HUES64 (cell line): ENCODE measurements around the gene SOWAHA.

ENCODE experiments used
- H3K27ac ChIP-seq: 2 replicates; pipeline ENCODE4 v1.7.0; 2013; ENCODE audit warnings: low read depth, low read length, inconsistent platforms
- H3K27me3 ChIP-seq: 2 replicates; pipeline ENCODE4 v1.6.1; 2013; ENCODE audit warnings: mild to moderate bottlenecking, low read length; ENCODE audit not compliant: insufficient read depth
- H3K36me3 ChIP-seq: 2 replicates; pipeline ENCODE4 v1.6.1; 2013; ENCODE audit warnings: mild to moderate bottlenecking, low read length; ENCODE audit not compliant: insufficient read depth
- H3K4me1 ChIP-seq: 2 replicates; pipeline ENCODE4 v1.6.1; 2013; ENCODE audit warnings: mild to moderate bottlenecking, low read length, moderate library complexity; ENCODE audit not compliant: insufficient read depth
- H3K4me3 ChIP-seq: 2 replicates; pipeline ENCODE4 v1.5.1; 2013; ENCODE audit warnings: mild to moderate bottlenecking, low read length, moderate library complexity
- H3K9ac ChIP-seq: 2 replicates; pipeline ENCODE4 v1.6.1; 2013; ENCODE audit warnings: mild to moderate bottlenecking, low read depth, low read length
- H3K9me3 ChIP-seq: 2 replicates; pipeline ENCODE4 v1.6.1; 2013; ENCODE audit warnings: low read depth, low read length; ENCODE audit not compliant: insufficient read depth
- WGBS: fragments of 150-250, 120-280 bp; methylation state at CpG from one replicate; pipeline ENCODE4 v1.1.7; 2013; ENCODE audit warnings: missing lambda C conversion rate; 5-methylcytosine and 5-hydroxymethylcytosine counted together

SOWAHA gene

DNA sequence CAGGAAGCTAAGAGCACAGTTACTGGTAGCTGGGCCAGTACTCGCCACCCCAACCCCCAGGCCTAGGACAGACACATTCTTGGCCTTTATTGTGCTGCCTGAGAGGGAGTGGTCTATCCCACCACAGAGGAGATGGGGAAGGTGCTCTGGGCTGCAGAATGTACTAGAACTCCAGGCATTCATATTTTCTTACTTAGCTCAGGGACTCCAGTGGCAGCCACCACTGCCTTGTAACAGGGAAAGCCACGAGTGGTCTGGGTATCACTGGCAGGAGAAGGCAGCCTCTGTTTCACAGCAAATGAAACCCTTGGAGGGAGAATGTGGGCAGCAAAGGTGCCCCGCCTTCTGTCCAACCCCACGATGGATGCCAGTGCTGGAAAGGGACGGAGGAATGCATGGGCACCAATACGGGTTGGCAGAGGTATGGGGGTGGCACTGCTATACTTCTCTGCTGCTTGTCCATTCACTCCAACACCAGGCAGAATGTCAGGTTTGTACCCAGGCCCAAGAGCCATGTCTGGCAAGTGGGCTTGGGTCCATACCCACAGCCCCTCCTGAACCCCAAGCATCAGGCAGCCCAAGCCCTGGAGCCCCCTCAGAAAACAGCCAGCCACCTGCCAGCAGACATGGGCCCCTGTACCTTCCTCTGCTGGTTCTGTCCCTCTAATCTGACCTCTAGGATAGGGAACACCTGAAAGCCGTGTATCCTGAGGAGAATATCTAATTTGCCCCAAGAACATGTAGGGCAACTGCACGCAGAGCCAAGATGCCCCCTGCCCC is 40.6 kb upstream of the SOWAHA start:
- WGBS: 93% methylated on average over 8 of the region's 8 CpGs
- H3K27me3 ChIP-seq: peaks cover 29% of the 10 kb centered on the region

DNA sequence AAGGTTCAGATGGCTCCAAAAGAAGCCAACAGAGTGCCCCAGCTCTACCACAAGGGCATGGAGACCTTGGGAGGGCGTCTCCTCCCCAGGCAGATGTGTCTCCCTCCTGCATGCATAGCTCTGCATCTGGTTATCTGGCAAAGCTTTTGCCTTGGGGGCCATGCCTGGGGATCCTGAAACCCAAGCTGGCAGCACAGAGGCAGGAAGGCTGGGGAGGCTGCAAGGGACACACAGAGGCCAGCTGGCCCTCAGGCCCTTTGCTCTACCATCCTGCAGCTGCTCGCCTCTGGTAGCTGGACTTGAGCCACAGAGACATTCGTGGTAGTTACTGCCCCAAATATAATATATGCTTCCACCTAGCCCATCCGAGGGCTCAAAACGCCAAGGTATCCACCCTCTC is 40.0 kb upstream of the SOWAHA start:
- no peak overlapping the region for H3K4me3 ChIP-seq
- no peak overlapping the region for H3K9ac ChIP-seq
- H3K9me3 ChIP-seq: no peaks in the 10 kb centered on the region
- peaks cover 15% of the 10 kb centered on the region; the same call in 1 of the 2 replicates for H3K4me1 ChIP-seq
- H3K27me3 ChIP-seq: peaks cover 36% of the 10 kb centered on the region
- H3K36me3 ChIP-seq: no peaks in the 10 kb centered on the region
- 90% methylated on average over 5 of the region's 5 CpGs for WGBS
- no peak overlapping the region for H3K27ac ChIP-seq

More for the DNA sequence above, 40.6 kb upstream of the SOWAHA start:
- Histone ChIP-seq H3K36me3 (no peaks in the 10 kb centered on the region), H3K9ac (no peak overlapping the region), H3K4me3 (no peak overlapping the region), H3K9me3 (no peaks in the 10 kb centered on the region), H3K27ac (no peak overlapping the region), H3K4me1 (peaks cover 15% of the 10 kb centered on the region; the same call in 1 of the 2 replicates)

DNA sequence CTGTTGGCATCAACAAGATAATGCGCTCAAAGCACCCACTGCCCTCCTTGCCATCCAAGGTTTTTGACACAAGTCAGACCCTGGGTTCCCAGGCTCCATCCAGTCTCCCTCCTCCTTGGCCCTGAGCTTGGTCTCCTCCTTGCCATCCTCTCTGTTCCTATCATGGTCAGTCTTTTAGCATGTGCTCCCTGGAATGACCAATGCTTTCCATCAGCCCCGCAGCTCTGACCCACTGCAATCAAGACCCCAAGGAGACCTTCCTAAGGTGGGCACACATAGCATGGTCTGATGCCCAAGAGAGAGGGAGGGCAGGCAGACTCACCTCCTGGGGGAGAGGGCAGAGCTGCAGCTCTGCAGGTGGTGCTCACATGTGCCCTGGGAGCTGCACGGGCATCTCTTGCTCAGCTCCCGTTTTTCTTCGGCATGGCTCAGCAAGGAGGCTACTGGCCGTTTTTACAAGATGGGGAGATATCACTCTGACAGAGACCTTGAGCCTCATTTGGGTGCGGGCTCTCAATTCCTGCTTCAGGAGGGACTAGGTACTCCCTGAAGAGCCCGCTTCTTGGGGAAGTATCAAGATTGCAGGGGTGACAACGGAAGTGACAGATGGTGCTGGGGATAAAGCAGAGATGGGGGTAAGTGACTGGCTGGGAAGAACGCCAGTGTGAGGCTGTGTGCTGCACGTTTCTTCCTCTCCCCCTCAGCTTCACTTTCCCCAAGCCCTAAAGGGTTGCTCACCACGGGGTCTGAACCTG is 39.3 kb upstream of the SOWAHA start:
- Histone ChIP-seq H3K36me3 (no peaks in the 10 kb centered on the region), H3K9me3 (no peaks in the 10 kb centered on the region), H3K9ac (no peak overlapping the region), H3K27ac (no peak overlapping the region), H3K4me3 (no peak overlapping the region), H3K27me3 (peaks cover 42% of the 10 kb centered on the region), H3K4me1 (peaks cover 15% of the 10 kb centered on the region; the same call in 1 of the 2 replicates)
- 92% methylated on average over 12 of the region's 12 CpGs for WGBS

DNA sequence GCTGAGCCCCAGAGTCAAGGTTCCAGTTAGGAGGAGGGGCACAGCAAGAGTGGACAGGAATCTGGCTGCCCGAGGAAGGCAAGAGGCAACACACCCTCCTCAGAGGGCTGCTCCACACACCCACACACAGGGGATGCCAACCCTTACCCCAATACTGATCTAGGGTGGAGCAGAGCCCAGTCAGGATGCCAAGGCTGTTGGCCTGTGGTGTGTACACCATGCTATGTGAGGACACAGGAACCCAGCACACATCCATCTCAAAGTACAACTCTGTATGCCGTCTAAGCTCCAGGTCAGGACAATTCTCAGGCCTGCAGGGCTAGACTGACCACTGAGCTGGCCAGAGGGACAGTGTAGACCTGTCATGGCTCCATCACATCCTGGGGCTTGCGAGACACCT is 38.7 kb upstream of the SOWAHA start:
- H3K4me3 ChIP-seq: no peak overlapping the region
- H3K36me3 ChIP-seq: no peaks in the 10 kb centered on the region
- H3K4me1 ChIP-seq: peaks cover 15% of the 10 kb centered on the region; the same call in 1 of the 2 replicates
- H3K27me3 ChIP-seq: peaks cover 49% of the 10 kb centered on the region
- WGBS: 90% methylated on average over 3 of the region's 3 CpGs
- H3K9ac ChIP-seq: no peak overlapping the region
- no peaks in the 10 kb centered on the region for H3K9me3 ChIP-seq
- no peak overlapping the region for H3K27ac ChIP-seq

DNA sequence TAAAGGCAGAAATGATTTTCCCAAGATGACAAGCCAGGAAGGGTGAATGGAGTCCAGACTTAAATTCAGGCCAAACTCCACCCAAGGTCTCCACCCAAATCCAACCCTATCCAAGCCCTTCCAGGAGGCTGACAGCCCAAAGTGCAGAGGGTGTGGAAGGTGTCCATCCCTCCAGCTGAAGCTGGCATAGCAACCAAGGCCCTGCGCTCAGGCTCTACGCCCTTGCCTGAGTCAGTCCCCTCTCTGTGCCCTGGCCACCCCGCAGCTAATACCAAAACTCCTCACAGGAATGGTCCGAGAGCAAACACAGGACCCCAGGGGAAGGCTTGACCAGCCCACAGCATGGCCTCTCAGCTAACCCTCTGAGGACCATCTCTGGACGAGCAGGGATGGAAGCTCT is 38.2 kb upstream of the SOWAHA start:
- no peak overlapping the region for H3K27ac ChIP-seq
- no peak overlapping the region for H3K9ac ChIP-seq
- no peaks in the 10 kb centered on the region for H3K36me3 ChIP-seq
- H3K9me3 ChIP-seq: no peaks in the 10 kb centered on the region
- WGBS: 94% methylated on average over 5 of the region's 5 CpGs
- H3K27me3 ChIP-seq: peaks cover 54% of the 10 kb centered on the region
- H3K4me1 ChIP-seq: peaks cover 15% of the 10 kb centered on the region; the same call in 1 of the 2 replicates
- H3K4me3 ChIP-seq: no peak overlapping the region

DNA sequence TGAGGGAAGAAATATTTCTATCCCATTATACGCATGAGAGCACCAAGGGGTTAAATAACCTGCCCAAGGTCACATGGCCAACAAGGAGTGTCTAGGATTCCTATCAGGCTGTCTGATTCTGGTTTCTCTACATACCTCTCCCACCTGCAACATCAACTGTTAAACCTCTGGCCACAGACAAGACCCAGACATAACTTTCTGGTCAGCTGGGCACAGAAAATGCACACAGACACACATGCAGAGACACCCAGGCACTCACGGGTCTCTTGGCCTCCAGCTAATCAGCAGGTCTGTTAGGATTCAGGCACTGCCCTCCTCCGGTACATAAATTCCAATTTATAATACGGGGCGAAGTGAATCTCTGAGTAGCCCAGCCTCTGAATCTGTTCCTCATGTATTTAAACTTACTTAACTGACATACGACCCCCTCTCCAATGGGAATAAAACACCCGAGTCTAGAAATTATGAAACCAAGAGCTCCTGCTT is 37.6 kb upstream of the SOWAHA start:
- H3K9me3 ChIP-seq: no peaks in the 10 kb centered on the region
- WGBS: 87% methylated on average over 7 of the region's 7 CpGs
- no peak overlapping the region; the same call in 1 of the 2 replicates for H3K4me3 ChIP-seq
- H3K4me1 ChIP-seq: peaks cover 15% of the 10 kb centered on the region; the same call in 1 of the 2 replicates
- H3K27me3 ChIP-seq: peaks cover 57% of the 10 kb centered on the region
- H3K9ac ChIP-seq: no peak overlapping the region
- H3K27ac ChIP-seq: no peak overlapping the region
- H3K36me3 ChIP-seq: no peaks in the 10 kb centered on the region

DNA sequence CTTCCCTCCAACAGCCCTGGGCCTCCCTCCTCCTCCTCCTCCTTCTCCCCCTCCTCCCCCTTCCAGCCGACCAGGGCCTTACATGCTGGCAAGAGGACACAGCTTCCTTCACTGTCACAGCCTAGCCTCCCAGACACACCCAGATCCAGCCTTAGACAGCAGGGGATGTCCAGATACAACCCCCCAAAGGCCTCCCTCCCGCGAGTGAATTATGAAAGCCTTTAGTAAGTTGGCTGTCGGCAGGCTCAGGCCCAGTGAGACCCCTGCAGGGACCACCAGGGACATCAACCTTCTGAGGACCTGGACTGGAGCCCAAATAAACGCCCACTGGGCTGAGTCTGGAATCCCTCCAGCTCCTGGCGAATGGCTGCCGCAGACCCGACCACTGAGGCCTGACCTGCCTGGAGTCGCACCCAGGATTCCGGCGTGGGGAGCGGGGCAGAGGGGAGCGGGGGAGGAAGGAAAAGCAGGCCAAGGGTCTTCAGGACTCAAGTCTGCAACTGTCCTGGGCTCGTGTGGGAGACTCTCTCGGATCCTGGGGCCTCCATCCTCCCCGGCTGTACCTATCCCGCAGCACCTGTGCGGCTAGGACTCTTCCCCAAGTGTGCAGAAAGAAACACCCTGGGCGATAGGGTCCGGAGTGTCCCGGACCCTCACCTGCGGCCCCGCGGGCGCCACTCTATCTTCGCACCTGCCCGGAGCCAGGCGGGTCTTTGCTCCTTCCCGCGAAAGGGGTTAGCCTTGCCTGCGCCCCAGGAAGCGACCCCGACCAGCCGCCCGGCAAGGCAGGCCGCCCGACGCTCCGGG is 36.8 kb upstream of the SOWAHA start:
- Histone ChIP-seq H3K4me3 (peak overlapping the region; percentile 79), H3K27ac (no peak overlapping the region), H3K27me3 (peaks cover 64% of the 10 kb centered on the region), H3K9ac (no peak overlapping the region), H3K9me3 (no peaks in the 10 kb centered on the region), H3K36me3 (no peaks in the 10 kb centered on the region), H3K4me1 (peaks cover 10% of the 10 kb centered on the region; the same call in 1 of the 2 replicates)
- 3% methylated on average over 39 of the region's 39 CpGs for WGBS

DNA sequence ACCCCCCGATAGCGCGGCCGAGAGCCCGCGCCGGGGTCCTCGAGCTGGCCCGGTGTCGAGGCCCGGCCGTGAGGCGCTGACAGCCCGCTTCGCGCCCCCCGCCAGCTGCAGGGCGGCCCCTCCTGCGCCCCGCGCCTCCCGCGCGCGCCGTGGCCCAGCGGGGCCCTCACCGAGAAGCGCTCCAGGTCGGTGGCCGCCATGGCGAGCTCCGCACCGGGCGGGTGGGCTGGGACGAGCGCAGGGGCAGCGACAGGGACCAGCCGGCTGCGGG is 36.2 kb upstream of the SOWAHA start:
- Histone ChIP-seq H3K4me1 (peaks cover 5% of the 10 kb centered on the region; the same call in 1 of the 2 replicates), H3K36me3 (no peaks in the 10 kb centered on the region), H3K27me3 (peaks cover 65% of the 10 kb centered on the region), H3K9me3 (no peaks in the 10 kb centered on the region), H3K4me3 (peak overlapping the region; percentile 79), H3K27ac (no peak overlapping the region), H3K9ac (no peak overlapping the region)
- WGBS: under 1% methylated on average over 40 of the region's 40 CpGs

DNA sequence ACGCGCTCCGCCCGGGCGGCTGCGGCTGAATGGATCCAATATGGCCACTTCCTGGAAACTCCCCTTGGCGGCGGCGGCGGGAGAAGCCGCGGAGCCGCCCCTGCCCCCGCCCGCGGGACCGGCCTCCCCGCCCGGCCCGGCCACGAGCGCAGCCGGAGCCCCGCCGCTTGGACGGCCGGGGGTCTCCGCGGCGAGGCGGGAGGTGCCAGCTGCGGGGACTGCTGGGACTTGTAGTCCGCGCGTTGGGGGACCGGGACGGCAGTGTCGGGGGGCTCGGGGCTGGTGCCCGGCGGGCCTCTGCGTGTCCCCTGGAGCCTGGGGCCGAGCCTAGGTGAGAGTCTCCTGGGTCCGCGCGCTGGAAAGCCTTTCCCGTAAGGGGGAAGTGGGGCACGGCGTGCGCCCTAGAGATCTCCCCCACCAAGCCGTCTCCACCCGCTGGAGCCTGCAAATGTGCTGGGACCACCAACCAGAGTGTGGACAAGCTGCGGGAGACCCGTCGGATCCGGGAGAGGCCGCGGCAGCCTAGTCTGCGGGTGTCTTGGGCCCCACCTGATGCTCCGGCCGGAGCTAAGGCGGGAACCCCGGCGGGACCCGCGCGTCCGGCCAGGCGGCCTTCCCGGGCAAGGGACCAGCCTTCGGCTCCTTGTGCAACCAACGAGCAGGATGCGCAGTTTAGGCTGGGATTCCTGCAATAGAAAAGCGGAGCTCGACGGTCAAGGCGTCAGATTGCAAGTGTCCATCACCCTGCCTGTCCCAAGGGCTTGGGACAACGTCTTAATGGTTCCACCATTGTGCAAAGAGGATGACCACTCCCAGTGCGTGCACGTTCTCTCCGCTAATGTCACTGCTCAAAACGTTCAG is 35.7 kb upstream of the SOWAHA start, which contains the start of gene SEPTIN8:
Gene SEPTIN8 (minus strand): TSS at position 31 of the 861 bp plus-strand sequence. CDS start 102 bp downstream, outside the sequence.
- Histone ChIP-seq H3K27me3 (peaks cover 67% of the 10 kb centered on the region), H3K9ac (peak within 1 kb of the TSS; percentile 50), H3K9me3 (no peaks in the 10 kb centered on the region), H3K4me1 (no peaks in the 10 kb centered on the region; the same call in 1 of the 2 replicates), H3K4me3 (peak within 1 kb of the TSS; percentile 79), H3K27ac (no peak within 1 kb of the TSS), H3K36me3 (no peaks in the 10 kb centered on the region)
- 6% methylated on average over 82 of the region's 82 CpGs for WGBS

DNA sequence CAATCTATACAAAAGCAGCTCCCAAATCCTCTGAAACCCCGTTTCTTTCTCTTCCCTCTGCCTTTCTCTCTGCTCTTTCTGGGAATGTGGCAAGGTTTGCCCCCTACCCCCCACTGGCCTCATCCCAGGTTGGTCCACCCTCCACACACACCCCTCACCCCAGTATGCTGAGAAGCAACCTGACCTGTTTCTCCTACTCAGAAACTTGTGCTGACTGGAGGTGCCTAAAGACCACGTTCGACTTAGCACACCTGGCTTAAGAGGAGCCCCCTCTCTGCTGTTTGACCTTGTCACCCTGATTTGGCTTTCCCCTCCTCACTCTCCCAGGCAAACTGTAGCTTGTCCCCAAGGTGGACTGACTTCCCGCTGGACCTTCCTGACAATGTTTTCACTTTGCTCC is 35.0 kb upstream of the SOWAHA start:
- Histone ChIP-seq H3K9ac (no peak overlapping the region), H3K27ac (no peak overlapping the region), H3K4me3 (peak overlapping the region; percentile 79), H3K9me3 (no peaks in the 10 kb centered on the region), H3K36me3 (no peaks in the 10 kb centered on the region), H3K4me1 (no peaks in the 10 kb centered on the region; the same call in 1 of the 2 replicates), H3K27me3 (peaks cover 67% of the 10 kb centered on the region)
- 78% methylated on average over 4 of the region's 4 CpGs for WGBS
